CD8-positive, alpha-beta memory T cell (primary cell): Measurements from ENCODE around the gene FAM118B. TPM values are rescaled to one million over a fixed set of nuclear protein-coding genes. Genes with fewer than 3 reads are reported as not detected.

Experiments used
- CTCF ChIA-PET: fragments of 350-600 bp; sonication (Branson Sonifier 250); formaldehyde crosslinking; loops from one replicate; lab custom pipeline; 2021; ENCODE audit warnings: antibody characterized with exemption; lab: Charles Lee
- POLR2A ChIA-PET: fragments of 350-600 bp; sonication (Branson Sonifier 250); formaldehyde crosslinking; loops from one replicate; lab custom pipeline; 2021; ENCODE audit warnings: antibody characterized with exemption; lab: Charles Lee
- DNase-seq, 5 donors: peaks; one replicate each; pipeline versions ENCODE4 v3.0.0 to v3.0.0-alpha.2; 2020 to 2022; ENCODE audit warnings: mixed read lengths in 1 of 5
- H3K27ac ChIP-seq: one replicate; pipeline ENCODE4 v1.7.0; 2013; ENCODE audit warnings: low read depth, mild to moderate bottlenecking, low read length, moderate library complexity
- H3K27me3 ChIP-seq: 2 replicates; pipeline ENCODE4 v1.7.0; 2013; ENCODE audit warnings: low read length, mild to moderate bottlenecking; ENCODE audit not compliant: insufficient read depth, poor library complexity, severe bottlenecking
- H3K36me3 ChIP-seq: 2 replicates; pipeline ENCODE4 v1.7.0; 2013; ENCODE audit warnings: mild to moderate bottlenecking, low read length, moderate library complexity; ENCODE audit not compliant: insufficient read depth
- H3K4me1 ChIP-seq: 2 replicates; pipeline ENCODE4 v1.7.0; 2013; ENCODE audit warnings: mild to moderate bottlenecking, low read length, moderate library complexity; ENCODE audit not compliant: insufficient read depth
- H3K4me3 ChIP-seq: 2 replicates; pipeline ENCODE4 v1.7.0; 2013; ENCODE audit warnings: mild to moderate bottlenecking, low read length
- H3K9me3 ChIP-seq: 2 replicates; pipeline ENCODE4 v1.7.0; 2013; ENCODE audit warnings: mild to moderate bottlenecking, low read length
- H3K27ac Mint-ChIP-seq, 8 donors: one replicate each; pipeline ENCODE4 v1.8.0; 2020 to 2021; ENCODE audit warnings: mixed read lengths in 8 of 8, mild to moderate bottlenecking in 6 of 8, inconsistent platforms in 3 of 8, moderate library complexity in 3 of 8
- H3K27me3 Mint-ChIP-seq, 2 donors: one replicate each; pipeline ENCODE4 v1.8.0; 2020 to 2021; ENCODE audit warnings: mixed read lengths in 2 of 2, mild to moderate bottlenecking in 1 of 2, moderate library complexity in 1 of 2
- H3K36me3 Mint-ChIP-seq, 3 donors: one replicate each; pipeline ENCODE4 v1.8.0; 2020 to 2021; ENCODE audit warnings: mixed read lengths in 3 of 3, inconsistent platforms in 1 of 3, mild to moderate bottlenecking in 1 of 3
- H3K4me1 Mint-ChIP-seq, 3 donors: one replicate each; pipeline ENCODE4 v1.8.0; 2020 to 2021; ENCODE audit warnings: mixed read lengths in 3 of 3, inconsistent platforms in 1 of 3, mild to moderate bottlenecking in 1 of 3
- H3K4me3 Mint-ChIP-seq, 7 donors: one replicate each; pipeline ENCODE4 v1.8.0; 2020 to 2021; ENCODE audit warnings: mixed read lengths in 7 of 7, mild to moderate bottlenecking in 6 of 7, moderate library complexity in 4 of 7, inconsistent platforms in 2 of 7
- H3K9me3 Mint-ChIP-seq, 5 donors: one replicate each; pipeline ENCODE4 v1.8.0; 2020 to 2022; ENCODE audit warnings: mixed read lengths in 5 of 5, mild to moderate bottlenecking in 3 of 5, moderate library complexity in 2 of 5, inconsistent platforms in 1 of 5
- polyA plus RNA-seq: library from polyadenylated mRNA; unstranded; fragments of 300-500 nt; fragmentation: Illumina TruSeq; gene quantifications from one replicate; pipeline ENCODE4 v1.2.3, GENCODE V29; 2021
- total RNA-seq, 2 experiments: library from RNA; stranded (reverse); gene quantifications; one replicate each; pipeline ENCODE4 v1.2.3, GENCODE V29; 2021

FAM118B gene
- total RNA-seq (10 to 100 TPM; 17.9 to 19.0 TPM), polyA plus RNA-seq (14.2 TPM)

DNA sequence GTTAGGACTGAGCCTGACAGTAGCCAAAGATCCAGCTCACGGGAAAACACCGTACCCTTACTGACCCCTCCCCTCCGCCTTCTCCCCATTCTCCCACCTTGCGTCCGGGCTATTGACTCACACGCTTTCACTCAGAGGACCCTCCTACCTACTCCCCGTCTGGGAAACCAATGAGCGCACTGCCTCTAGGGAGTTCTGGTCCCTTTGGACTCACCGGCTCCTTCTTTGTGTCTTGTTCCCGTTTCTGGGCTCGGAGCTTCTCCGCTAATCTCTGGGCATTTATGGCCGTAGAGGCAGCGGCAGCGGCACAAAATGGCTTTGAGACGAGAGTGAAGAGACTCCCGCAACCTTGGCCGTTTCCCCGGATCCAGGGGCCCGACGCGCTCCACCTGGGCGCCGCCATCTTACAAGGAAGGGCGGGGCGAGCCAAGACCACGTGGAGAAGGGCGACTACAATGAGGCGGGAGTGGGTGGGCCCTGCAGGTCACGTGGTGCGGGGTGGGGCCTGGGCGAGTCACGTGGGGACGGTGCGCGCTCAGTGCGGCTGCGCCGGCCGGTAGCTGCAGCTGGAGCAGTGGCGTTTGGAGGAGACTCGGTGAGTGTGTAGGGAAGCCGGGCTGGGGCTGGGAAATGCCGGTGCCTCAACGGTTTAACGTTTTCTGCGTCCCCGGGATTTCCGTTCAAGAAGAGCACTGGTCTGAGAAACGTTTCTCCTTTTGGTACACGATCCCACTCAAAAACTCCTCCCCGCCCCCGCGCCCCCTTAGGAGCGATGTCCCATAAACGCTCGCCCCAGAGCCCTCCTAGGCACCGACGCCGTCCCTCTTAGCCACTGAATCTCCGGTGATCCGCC is at the start of gene FAM118B, which contains the start of gene RPUSD4:
FAM118B (plus strand) TSS at position 547 of the 853 bp plus-strand sequence. CDS start 23,220 bp downstream, outside the sequence.
RPUSD4 (minus strand) TSS at position 415 of the 853 bp plus-strand sequence; CDS start at position 403, 12 bp downstream.
- H3K4me1 Mint-ChIP-seq = peaks cover 30 to 53% (median 49%) of the 10 kb centered on the region in 3 donors
- Histone ChIP-seq H3K27me3 (no peaks in the 10 kb centered on the region), H3K36me3 (peaks cover 13% of the 10 kb centered on the region), H3K9me3 (no peaks in the 10 kb centered on the region), H3K4me1 (peaks cover 22% of the 10 kb centered on the region), H3K27ac (peak within 1 kb of the TSS; percentile 77), H3K4me3 (peak within 1 kb of the TSS; percentile 100)
- ChIA-PET POLR2A (interaction anchor here (2.5 kb wide), 1 partner anchor 57 kb away, joined by 13 read pairs; the partner anchor contains the start of genes FOXRED1 and SRPRA), CTCF (interaction anchor here (0.5 to 1.5 kb wide), 3 partner anchors 14 to 621 kb away, joined by 3 to 4 read pairs (median 3); no protein-coding TSS in a partner anchor)
- peaks cover 2 to 49% (median 9%) of the 10 kb centered on the region in 3 donors for H3K36me3 Mint-ChIP-seq
- peak within 1 kb of the TSS; percentile 93 to 99 (median 98) for H3K4me3 Mint-ChIP-seq
- no peaks in the 10 kb centered on the region for H3K9me3 Mint-ChIP-seq
- H3K27ac Mint-ChIP-seq = peak within 1 kb of the TSS; percentile 66 to 99 (median 96)
- peak; percentile 96 to 99 (median 98) for DNase-seq
- H3K27me3 Mint-ChIP-seq = no peaks in the 10 kb centered on the region

DNA sequence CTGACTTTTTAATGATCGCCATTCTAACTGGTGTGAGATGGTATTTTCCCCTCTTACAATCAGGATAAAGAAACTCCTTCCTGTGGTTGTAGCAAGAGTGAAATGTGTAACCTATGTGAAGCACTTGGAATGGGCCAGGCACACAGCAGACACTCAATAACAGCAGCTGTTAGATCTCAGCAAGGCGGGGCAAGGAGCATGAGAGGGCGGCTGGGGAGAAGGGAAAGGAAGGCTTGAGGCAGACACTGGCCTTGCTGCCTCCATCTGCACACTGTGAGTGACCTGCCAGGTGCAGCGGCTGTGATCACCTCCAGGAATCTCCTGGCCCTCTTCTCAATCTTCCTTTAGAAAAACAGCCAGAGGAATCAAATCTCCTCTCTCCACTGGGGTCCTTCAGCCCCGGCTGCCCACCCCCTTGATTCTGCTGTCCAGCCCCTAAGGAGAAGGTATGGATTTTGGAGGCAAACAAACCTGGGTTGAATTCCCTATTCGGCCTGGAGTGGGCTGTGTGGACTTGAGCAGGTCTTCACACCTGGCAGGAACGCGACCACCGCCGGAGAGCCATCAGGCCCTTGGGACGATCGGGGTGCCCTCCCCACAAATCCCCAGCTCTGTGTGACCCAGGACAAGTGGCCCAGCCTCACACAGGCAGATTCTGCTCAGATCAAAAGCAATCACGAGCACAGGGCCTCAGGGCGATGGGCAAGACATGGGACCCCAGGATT is 49.1 kb upstream of the FAM118B start:
- H3K4me3 Mint-ChIP-seq = peak overlapping the region in 1 of 7 donors; percentile 67
- H3K27me3 Mint-ChIP-seq = peaks cover 5 to 19% of the 10 kb centered on the region in 2 donors
- Histone ChIP-seq H3K27me3 (no peaks in the 10 kb centered on the region), H3K36me3 (no peaks in the 10 kb centered on the region), H3K4me3 (no peak overlapping the region), H3K4me1 (no peaks in the 10 kb centered on the region), H3K9me3 (no peaks in the 10 kb centered on the region), H3K27ac (no peak overlapping the region)
- no peaks in the 10 kb centered on the region for H3K4me1 Mint-ChIP-seq
- H3K9me3 Mint-ChIP-seq = no peaks in the 10 kb centered on the region
- no peak for DNase-seq
- no peak overlapping the region for H3K27ac Mint-ChIP-seq
- ChIA-PET CTCF (no interaction called here), POLR2A (no interaction called here)
- no peaks in the 10 kb centered on the region for H3K36me3 Mint-ChIP-seq

DNA sequence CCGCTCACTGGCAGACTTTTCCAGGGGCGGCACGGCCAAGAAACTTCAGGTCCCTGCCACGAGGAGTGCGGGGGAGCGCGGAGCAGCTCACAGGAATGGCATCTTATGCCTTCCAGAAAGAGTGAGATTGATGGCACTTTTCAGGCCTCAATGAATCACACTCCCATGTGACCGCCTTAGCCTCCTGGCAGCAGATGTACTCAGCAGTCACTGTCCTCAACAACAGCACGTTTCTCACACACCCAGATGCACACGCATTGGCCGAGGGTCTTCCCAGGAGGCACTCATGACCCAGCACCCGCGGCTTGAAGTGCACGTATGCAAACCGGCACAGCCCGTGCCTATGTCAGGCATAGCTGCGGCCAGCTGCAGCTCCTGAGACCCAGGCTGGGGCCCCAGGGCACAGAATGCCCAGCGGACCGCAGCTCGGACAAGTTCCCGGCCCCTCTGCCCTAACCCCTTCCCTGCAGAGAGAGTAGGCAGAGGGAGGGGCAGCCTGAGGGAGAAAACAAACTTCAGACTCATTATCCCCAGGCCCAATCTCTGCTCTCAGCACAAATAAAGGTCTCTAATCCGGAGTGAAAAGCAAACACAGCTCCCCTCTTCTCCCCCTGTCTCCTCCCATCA is 48.4 kb upstream of the FAM118B start:
- no peak overlapping the region for H3K27ac ChIP-seq
- Mint-ChIP-seq H3K4me1 (no peaks in the 10 kb centered on the region), H3K4me3 (no peak overlapping the region), H3K27ac (no peak overlapping the region), H3K36me3 (no peaks in the 10 kb centered on the region), H3K27me3 (peaks cover 5 to 19% of the 10 kb centered on the region in 2 donors), H3K9me3 (no peaks in the 10 kb centered on the region)
- H3K36me3 ChIP-seq = no peaks in the 10 kb centered on the region
- no peaks in the 10 kb centered on the region for H3K27me3 ChIP-seq
- CTCF ChIA-PET = no interaction called here
- H3K4me1 ChIP-seq = no peaks in the 10 kb centered on the region
- POLR2A ChIA-PET = no interaction called here
- no peak overlapping the region for H3K4me3 ChIP-seq
- no peaks in the 10 kb centered on the region for H3K9me3 ChIP-seq
- no peak for DNase-seq

DNA sequence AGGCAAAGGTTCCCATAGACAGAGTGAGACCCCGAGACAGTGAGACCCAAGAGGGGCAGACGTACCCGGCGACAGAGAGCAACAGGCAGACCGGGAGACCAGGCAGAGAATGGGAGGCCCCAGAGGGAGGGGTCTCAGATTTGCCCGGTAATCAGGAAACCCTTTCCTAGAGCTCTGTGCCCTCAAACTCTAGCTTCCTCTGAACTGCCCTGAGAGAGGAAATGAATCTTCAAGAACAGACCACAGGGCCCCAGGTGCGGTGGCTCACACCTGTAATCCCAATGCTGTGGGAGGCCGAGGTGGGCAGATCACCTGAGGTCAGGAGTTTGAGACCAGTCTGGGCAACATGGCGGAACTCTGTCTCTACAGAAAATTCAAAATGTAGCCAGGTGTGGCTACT is 47.8 kb upstream of the FAM118B start:
- no peaks in the 10 kb centered on the region for H3K4me1 Mint-ChIP-seq
- ChIA-PET POLR2A (no interaction called here), CTCF (no interaction called here)
- H3K4me3 Mint-ChIP-seq = no peak overlapping the region
- Histone ChIP-seq H3K27ac (no peak overlapping the region), H3K9me3 (no peaks in the 10 kb centered on the region), H3K4me3 (no peak overlapping the region), H3K27me3 (no peaks in the 10 kb centered on the region), H3K36me3 (no peaks in the 10 kb centered on the region), H3K4me1 (no peaks in the 10 kb centered on the region)
- peaks cover 5 to 23% of the 10 kb centered on the region in 2 donors for H3K27me3 Mint-ChIP-seq
- H3K36me3 Mint-ChIP-seq = no peaks in the 10 kb centered on the region
- H3K27ac Mint-ChIP-seq = no peak overlapping the region
- no peaks in the 10 kb centered on the region for H3K9me3 Mint-ChIP-seq
- DNase-seq = no peak

DNA sequence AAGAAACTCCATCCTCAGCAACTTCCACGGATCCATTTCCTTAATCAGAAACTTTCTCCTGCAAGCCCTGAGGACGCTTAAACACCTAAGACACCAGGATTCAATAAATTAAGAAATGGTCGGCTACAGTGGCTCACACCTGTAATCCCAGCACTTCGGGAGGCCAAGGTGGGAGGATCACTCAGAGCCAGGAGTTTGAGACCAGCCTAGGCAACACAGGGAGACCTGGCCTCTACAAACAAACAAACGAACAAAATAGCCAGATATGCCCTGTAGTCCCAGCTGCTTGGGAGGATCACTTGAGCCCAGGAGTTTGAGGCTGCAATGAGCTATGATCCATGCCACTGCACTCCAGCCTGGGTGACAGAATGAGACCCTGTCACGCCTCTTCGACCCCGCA is 46.8 kb upstream of the FAM118B start:
- Mint-ChIP-seq H3K4me1 (no peaks in the 10 kb centered on the region), H3K27me3 (peaks cover 6 to 31% of the 10 kb centered on the region in 2 donors), H3K27ac (no peak overlapping the region), H3K36me3 (no peaks in the 10 kb centered on the region), H3K9me3 (no peaks in the 10 kb centered on the region), H3K4me3 (no peak overlapping the region)
- Histone ChIP-seq H3K36me3 (no peaks in the 10 kb centered on the region), H3K27me3 (no peaks in the 10 kb centered on the region), H3K9me3 (no peaks in the 10 kb centered on the region), H3K4me1 (no peaks in the 10 kb centered on the region), H3K4me3 (no peak overlapping the region), H3K27ac (no peak overlapping the region)
- CTCF ChIA-PET = interaction anchor here (0.6 kb wide), 1 partner anchor 50 kb away, joined by 3 read pairs; no protein-coding TSS in a partner anchor
- no peak for DNase-seq
- POLR2A ChIA-PET = no interaction called here

DNA sequence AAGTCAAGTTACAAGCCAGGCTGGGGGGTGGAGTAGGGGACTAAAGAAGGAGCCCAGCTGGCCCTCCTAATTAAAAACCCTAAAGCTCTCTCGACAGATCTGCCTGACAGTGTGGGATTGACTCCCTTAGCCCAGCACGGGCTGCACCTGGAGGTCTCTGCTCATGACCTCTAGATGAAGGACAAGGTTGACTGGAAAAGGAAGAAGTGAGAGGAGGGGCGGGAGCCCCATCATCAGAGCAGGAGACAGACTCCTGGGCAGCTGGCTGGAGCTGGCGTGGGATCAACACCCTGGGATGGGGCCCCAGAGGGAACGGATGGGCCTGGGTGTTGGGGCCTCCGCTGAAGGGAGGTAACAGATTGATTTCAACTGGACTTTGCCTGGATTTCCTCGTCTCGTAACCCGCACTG is 46.3 kb upstream of the FAM118B start:
- no peak for DNase-seq
- Mint-ChIP-seq H3K27ac (no peak overlapping the region), H3K4me3 (no peak overlapping the region), H3K36me3 (no peaks in the 10 kb centered on the region), H3K27me3 (peaks cover 5 to 31% of the 10 kb centered on the region in 2 donors), H3K4me1 (no peaks in the 10 kb centered on the region), H3K9me3 (no peaks in the 10 kb centered on the region)
- no peaks in the 10 kb centered on the region for H3K4me1 ChIP-seq
- no peak overlapping the region for H3K27ac ChIP-seq
- no peaks in the 10 kb centered on the region for H3K36me3 ChIP-seq
- no peaks in the 10 kb centered on the region for H3K27me3 ChIP-seq
- H3K4me3 ChIP-seq = no peak overlapping the region
- ChIA-PET POLR2A (no interaction called here), CTCF (interaction anchor here (0.6 kb wide), 1 partner anchor 50 kb away, joined by 3 read pairs; no protein-coding TSS in a partner anchor)
- no peaks in the 10 kb centered on the region for H3K9me3 ChIP-seq

DNA sequence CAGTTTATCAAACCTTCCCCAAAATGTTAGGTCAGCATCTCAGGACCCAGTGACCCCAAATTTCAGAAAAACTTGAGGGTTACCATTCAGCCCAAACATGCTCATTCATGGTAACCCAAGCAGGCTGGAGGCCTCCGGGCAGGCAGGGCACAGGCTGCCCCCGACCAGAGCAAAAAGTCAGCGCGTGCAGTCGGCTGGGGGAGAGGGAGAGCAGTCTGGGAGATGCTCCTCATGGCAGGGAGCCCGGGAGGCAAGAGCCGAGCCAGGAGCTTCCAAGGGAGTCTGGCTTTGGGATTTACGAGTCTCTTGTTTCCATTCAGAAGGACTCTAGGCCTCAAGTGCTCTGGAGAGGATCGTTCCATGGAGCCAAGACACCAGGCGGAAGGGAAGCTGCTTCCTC is 45.8 kb upstream of the FAM118B start:
- ChIA-PET CTCF (no interaction called here), POLR2A (no interaction called here)
- Histone ChIP-seq H3K9me3 (no peaks in the 10 kb centered on the region), H3K36me3 (no peaks in the 10 kb centered on the region), H3K4me1 (no peaks in the 10 kb centered on the region), H3K4me3 (no peak overlapping the region), H3K27ac (no peak overlapping the region), H3K27me3 (no peaks in the 10 kb centered on the region)
- no peaks in the 10 kb centered on the region for H3K36me3 Mint-ChIP-seq
- H3K27me3 Mint-ChIP-seq = peaks cover 5 to 30% of the 10 kb centered on the region in 2 donors
- no peak for DNase-seq
- H3K4me1 Mint-ChIP-seq = no peaks in the 10 kb centered on the region
- no peaks in the 10 kb centered on the region for H3K9me3 Mint-ChIP-seq
- no peak overlapping the region for H3K27ac Mint-ChIP-seq
- no peak overlapping the region for H3K4me3 Mint-ChIP-seq
